HepG2 (cell line): ENCODE results near the gene TMEM238. TPM values are rescaled to one million over a fixed set of nuclear protein-coding genes. Genes with fewer than 3 reads are reported as not detected.

Experiments used
- ARID3A ChIP-seq: IDR thresholded peaks from 2 replicates; pipeline ENCODE4 v1.6.1; 2012; ENCODE audit warnings: low read depth, low read length, improper control_type of control experiment
- BCL6 ChIP-seq: IDR thresholded peaks from 2 replicates; pipeline ENCODE4 v1.6.1; 2016; ENCODE audit warnings: missing genetic modification reagents, missing compliant biosample characterization
- CCAR2 ChIP-seq: fragments of 200-400 bp; formaldehyde crosslinking; optimal IDR thresholded peaks from 2 replicates; pipeline ENCODE3; 2018; ENCODE audit warnings: low read depth, mild to moderate bottlenecking, low read length, moderate library complexity
- FLYWCH1 ChIP-seq: sonication (generic); formaldehyde crosslinking; IDR thresholded peaks from 2 replicates; pipeline ENCODE4 v1.8.1; 2023; ENCODE audit warnings: mild to moderate bottlenecking, missing genetic modification reagents
- GATAD1 ChIP-seq: IDR thresholded peaks from 2 replicates; pipeline ENCODE4 v1.6.1; 2016; ENCODE audit warnings: missing genetic modification reagents, missing compliant biosample characterization
- HNRNPLL ChIP-seq: fragments of 200-400 bp; formaldehyde crosslinking; IDR thresholded peaks from 2 replicates; pipeline ENCODE4 v1.6.1; 2017; ENCODE audit warnings: mild to moderate bottlenecking, low read depth, low read length; ENCODE audit not compliant: poor library complexity, severe bottlenecking
- ISL2 ChIP-seq: sonication (generic); formaldehyde crosslinking; IDR thresholded peaks from 2 replicates; pipeline ENCODE4 v1.5.0; 2020; ENCODE audit warnings: missing genetic modification reagents
- MEIS1 ChIP-seq: sonication (generic); formaldehyde crosslinking; IDR thresholded peaks from 2 replicates; pipeline ENCODE4 v1.9.0; 2021; ENCODE audit warnings: mild to moderate bottlenecking, missing genetic modification reagents, moderate library complexity, borderline replicate concordance
- MXD4 ChIP-seq: IDR thresholded peaks from 2 replicates; pipeline ENCODE4 v1.6.1; 2016; ENCODE audit warnings: mild to moderate bottlenecking, missing biosample characterization, missing genetic modification reagents
- NONO ChIP-seq, 2 experiments: fragments of 450-650 bp in 1 of 2; sonication (generic) in 1 of 2; formaldehyde crosslinking in 1 of 2; IDR thresholded peaks in 1 of 2; conservative IDR thresholded peaks in 1 of 2; 2 replicates each; pipeline versions ENCODE4 v1.6.1 to v1.8.0; 2017 to 2022; ENCODE audit warnings: mild to moderate bottlenecking in 1 of 2, missing genetic modification reagents in 1 of 2, moderate library complexity in 1 of 2
- PATZ1 ChIP-seq: sonication (generic); formaldehyde crosslinking; IDR thresholded peaks from 2 replicates; pipeline ENCODE4 v1.4.0; 2020; ENCODE audit warnings: missing genetic modification reagents
- PITX1 ChIP-seq: sonication (generic); formaldehyde crosslinking; IDR thresholded peaks from 2 replicates; pipeline ENCODE4 v1.5.1; 2020; ENCODE audit warnings: mild to moderate bottlenecking, missing genetic modification reagents
- SMARCE1 ChIP-seq: fragments of 450-650 bp; IDR thresholded peaks from 2 replicates; pipeline ENCODE4 v1.6.1; 2017; ENCODE audit warnings: borderline replicate concordance
- SP1 ChIP-seq, 2 experiments: fragments of 450-650 bp in 1 of 2; sonication (generic) in 1 of 2; formaldehyde crosslinking in 1 of 2; IDR thresholded peaks; 2 replicates each; pipeline versions ENCODE4 v1.4.0 to v1.6.1; 2016 to 2020; ENCODE audit warnings: missing genetic modification reagents in 1 of 2
- TAF15 ChIP-seq: fragments of 200-400 bp; formaldehyde crosslinking; IDR thresholded peaks from one replicate; pipeline ENCODE4 v1.6.1; 2018; ENCODE audit warnings: mild to moderate bottlenecking, low read depth, low read length; ENCODE audit not compliant: poor library complexity, severe bottlenecking
- TARDBP ChIP-seq: sonication (generic); formaldehyde crosslinking; IDR thresholded peaks from 2 replicates; pipeline ENCODE4 v1.8.0; 2022; ENCODE audit warnings: mild to moderate bottlenecking, missing genetic modification reagents
- ZFP36L1 ChIP-seq: sonication (generic); formaldehyde crosslinking; IDR thresholded peaks from 2 replicates; pipeline ENCODE4 v1.8.0; 2022; ENCODE audit warnings: mild to moderate bottlenecking, missing genetic modification reagents, moderate library complexity
- ZNF33B ChIP-seq: sonication (generic); formaldehyde crosslinking; IDR thresholded peaks from 2 replicates; pipeline ENCODE4 v1.5.1; 2020; ENCODE audit warnings: mild to moderate bottlenecking, missing genetic modification reagents
- ZNF460 ChIP-seq: sonication (generic); formaldehyde crosslinking; IDR thresholded peaks from 2 replicates; pipeline ENCODE4 v1.5.1; 2020; ENCODE audit warnings: missing genetic modification reagents, mild to moderate bottlenecking, borderline replicate concordance
- polyA plus RNA-seq, 8 experiments: library from polyadenylated mRNA; depleted of rRNA in 3 of 8; stranded (reverse) in 7 of 8; unstranded in 1 of 8; fragments of >200 nt; fragmentation: Illumina TruSeq in 4 of 8; extraction: Trizol in 4 of 8; gene quantifications; 2 replicates each; pipeline versions ENCODE4 v1.2.1 to v1.2.3, GENCODE V29; 2011 to 2016; ENCODE audit warnings: low read depth in 4 of 8, missing spikeins in 1 of 8, mixed read lengths in 1 of 8; ENCODE audit not compliant: insufficient read depth in 1 of 8
- total RNA-seq, 5 experiments: library from RNA; depleted of rRNA; stranded (reverse); fragments of >200 nt; fragmentation: Illumina TruSeq; extraction: Trizol; gene quantifications; 2 replicates each; pipeline ENCODE4 v1.2.3, GENCODE V29; 2016; ENCODE audit warnings: low read depth in 1 of 5
- TF ChIP-seq, protein P1 (sequence below): sonication (generic); formaldehyde crosslinking; IDR thresholded peaks from 2 replicates; pipeline ENCODE4 v1.5.1; 2020; ENCODE audit warnings: mild to moderate bottlenecking, missing genetic modification reagents, moderate library complexity

The TMEM238 gene
- total and polyA plus RNA-seq, 2 of the 13 experiments (the other 11 are each of a cell fraction or from before 2014, with no cell fraction given), result not detected

- TF ChIP-seq TAF15 (no peak), PATZ1 (CRISPR knock-in tag) (0 out of 2 replicates have a peak, but pooled peaks have one; percentile 23), MXD4 (CRISPR knock-in tag) (no peak), HNRNPLL (no peak), GATAD1 (CRISPR knock-in tag) (peak; percentile 34; the same call in 1 of the 2 replicates), ZNF460 (CRISPR knock-in tag) (no peak), SMARCE1 (no peak), PITX1 (CRISPR knock-in tag) (0 out of 2 replicates have a peak, but pooled peaks have one; percentile 22), ZNF33B (CRISPR knock-in tag) (no peak), MEIS1 (no peak), ZFP36L1 (no peak), CCAR2 (no peak), ARID3A (peak; percentile 66; the same call in 1 of the 2 replicates), BCL6 (CRISPR knock-in tag) (no peak), TARDBP (CRISPR knock-in tag) (no peak), ISL2 (no peak), NONO (IDR thresholded peaks at IDR 0.05) (no peak), NONO (CRISPR knock-in tag; conservative IDR thresholded peaks at IDR 0.05) (no peak), SP1 (IDR thresholded peaks at IDR 0.05) (no peak), SP1 (CRISPR knock-in tag; IDR thresholded peaks at IDR 0.05) (no peak), FLYWCH1 (CRISPR knock-in tag) (no peak)
- TF ChIP-seq, protein P1, sequence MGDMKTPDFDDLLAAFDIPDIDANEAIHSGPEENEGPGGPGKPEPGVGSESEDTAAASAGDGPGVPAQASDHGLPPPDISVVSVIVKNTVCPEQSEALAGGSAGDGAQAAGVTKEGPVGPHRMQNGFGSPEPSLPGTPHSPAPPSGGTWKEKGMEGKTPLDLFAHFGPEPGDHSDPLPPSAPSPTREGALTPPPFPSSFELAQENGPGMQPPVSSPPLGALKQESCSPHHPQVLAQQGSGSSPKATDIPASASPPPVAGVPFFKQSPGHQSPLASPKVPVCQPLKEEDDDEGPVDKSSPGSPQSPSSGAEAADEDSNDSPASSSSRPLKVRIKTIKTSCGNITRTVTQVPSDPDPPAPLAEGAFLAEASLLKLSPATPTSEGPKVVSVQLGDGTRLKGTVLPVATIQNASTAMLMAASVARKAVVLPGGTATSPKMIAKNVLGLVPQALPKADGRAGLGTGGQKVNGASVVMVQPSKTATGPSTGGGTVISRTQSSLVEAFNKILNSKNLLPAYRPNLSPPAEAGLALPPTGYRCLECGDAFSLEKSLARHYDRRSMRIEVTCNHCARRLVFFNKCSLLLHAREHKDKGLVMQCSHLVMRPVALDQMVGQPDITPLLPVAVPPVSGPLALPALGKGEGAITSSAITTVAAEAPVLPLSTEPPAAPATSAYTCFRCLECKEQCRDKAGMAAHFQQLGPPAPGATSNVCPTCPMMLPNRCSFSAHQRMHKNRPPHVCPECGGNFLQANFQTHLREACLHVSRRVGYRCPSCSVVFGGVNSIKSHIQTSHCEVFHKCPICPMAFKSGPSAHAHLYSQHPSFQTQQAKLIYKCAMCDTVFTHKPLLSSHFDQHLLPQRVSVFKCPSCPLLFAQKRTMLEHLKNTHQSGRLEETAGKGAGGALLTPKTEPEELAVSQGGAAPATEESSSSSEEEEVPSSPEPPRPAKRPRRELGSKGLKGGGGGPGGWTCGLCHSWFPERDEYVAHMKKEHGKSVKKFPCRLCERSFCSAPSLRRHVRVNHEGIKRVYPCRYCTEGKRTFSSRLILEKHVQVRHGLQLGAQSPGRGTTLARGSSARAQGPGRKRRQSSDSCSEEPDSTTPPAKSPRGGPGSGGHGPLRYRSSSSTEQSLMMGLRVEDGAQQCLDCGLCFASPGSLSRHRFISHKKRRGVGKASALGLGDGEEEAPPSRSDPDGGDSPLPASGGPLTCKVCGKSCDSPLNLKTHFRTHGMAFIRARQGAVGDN (CRISPR knock-in tag), result no peak
Measured at GRCh38 chr19:55418185-55418584, 34.1 kb upstream of the TMEM238 start (continued).
